ENCODE measurements around the gene PTPRN2.

The PTPRN2 gene

DNA sequence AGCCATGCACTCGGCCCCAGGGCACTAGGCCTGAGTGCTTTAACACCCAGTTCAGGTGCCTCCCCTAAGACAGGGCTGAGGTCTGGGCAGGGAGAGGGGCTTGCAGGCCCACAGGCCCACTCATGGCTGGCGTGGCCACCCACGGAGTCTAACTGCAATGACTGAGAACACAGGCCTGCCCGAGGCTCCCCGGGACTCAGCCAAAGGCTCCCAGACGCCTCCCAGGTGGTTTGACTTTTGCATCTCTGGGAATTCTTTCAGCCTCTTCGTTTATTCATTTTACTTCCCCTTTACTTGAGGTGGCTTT is 37.3 kb downstream of the PTPRN2 start:
- Mint-ChIP-seq H3K4me3 (no peak overlapping the region), H3K27me3 (no peaks in the 10 kb centered on the region), H3K27ac (ENCODE audit: low read depth) (no peak overlapping the region), H3K9me3 (no peaks in the 10 kb centered on the region), H3K4me1 (no peaks in the 10 kb centered on the region), H3K36me3 (ENCODE audit: insufficient read depth) (no peaks in the 10 kb centered on the region)
- DNase-seq (ENCODE audit: low spot score in 2 of 2): no peak
- no peak for ATAC-seq (replicated peaks; ENCODE audit: extremely low read depth, poor library complexity, severe bottlenecking)

DNA sequence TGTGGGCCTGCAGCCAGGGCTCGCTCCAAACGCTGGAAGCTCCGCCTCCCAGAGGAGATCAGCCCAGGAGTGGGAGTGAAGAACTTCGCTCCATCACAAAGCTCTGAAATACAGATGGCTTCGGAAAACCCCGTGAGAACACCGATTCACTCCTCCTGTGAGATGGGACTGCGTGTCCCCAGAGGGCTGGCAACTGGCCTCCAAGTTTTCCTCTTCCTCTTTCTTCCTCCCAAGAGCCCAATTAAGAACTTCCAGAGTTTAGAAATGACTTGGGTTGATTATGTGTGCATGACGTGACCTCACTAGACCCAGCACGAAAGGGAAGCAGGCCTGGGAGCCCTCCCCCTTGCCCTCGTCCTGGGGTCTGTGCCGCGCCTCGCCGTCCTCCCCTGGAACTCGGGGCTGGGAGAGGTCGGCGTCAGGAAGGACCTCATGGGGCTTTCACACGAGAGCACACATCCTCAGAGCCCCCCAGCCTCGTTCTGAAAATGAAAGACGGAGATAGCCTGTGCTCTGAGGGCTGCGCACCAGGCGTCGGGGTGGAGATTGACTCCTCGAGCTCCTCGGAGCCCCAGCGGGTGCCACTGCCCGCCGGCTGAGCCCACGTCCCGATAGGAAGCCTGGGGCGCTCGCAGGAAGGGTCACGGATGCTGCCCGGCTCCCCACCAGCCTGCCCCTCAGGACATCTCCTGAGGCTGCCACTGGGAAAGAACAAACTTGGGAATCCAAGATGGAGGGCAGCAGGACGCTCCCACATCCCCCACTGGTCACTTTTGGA is 37.8 kb downstream of the PTPRN2 start:
- Mint-ChIP-seq H3K9me3 (no peaks in the 10 kb centered on the region), H3K27me3 (no peaks in the 10 kb centered on the region)

DNA sequence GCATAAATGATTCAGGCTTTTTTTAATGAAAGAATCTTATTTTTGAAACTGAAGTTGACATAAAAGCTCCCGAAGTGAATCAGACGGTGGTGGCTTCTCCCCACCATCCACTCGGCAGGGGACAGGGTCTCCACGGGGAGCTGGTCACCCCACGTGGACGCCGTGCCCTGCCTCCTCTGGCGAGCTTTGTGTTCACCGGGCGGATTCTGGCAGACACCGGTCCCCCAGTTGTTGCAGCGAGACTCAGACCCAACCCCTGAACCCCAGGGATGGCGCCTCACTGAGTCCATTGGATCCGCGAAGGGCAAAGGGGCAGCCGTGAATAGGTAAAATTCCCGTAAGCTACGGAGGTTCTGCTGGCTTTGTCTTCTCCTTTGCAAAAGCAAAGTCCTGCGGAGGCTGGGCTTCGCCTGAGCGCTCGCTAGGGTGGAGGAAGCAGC is 38.4 kb downstream of the PTPRN2 start:
- ATAC-seq (replicated peaks; ENCODE audit: extremely low read depth, poor library complexity, severe bottlenecking) (no peak), DNase-seq (ENCODE audit: low spot score in 2 of 2) (no peak)
- Mint-ChIP-seq H3K9me3 (no peaks in the 10 kb centered on the region), H3K4me1 (no peaks in the 10 kb centered on the region), H3K4me3 (no peak overlapping the region), H3K27ac (ENCODE audit: low read depth) (no peak overlapping the region), H3K36me3 (ENCODE audit: insufficient read depth) (no peaks in the 10 kb centered on the region), H3K27me3 (no peaks in the 10 kb centered on the region)

More for the DNA sequence above, 37.8 kb downstream of the PTPRN2 start:
- H3K4me1 Mint-ChIP-seq: no peaks in the 10 kb centered on the region
- no peak for ATAC-seq (replicated peaks; ENCODE audit: extremely low read depth, poor library complexity, severe bottlenecking)
- no peaks in the 10 kb centered on the region for H3K36me3 Mint-ChIP-seq (ENCODE audit: insufficient read depth)
- H3K27ac Mint-ChIP-seq (ENCODE audit: low read depth): no peak overlapping the region
- no peak overlapping the region for H3K4me3 Mint-ChIP-seq
- no peak for DNase-seq (ENCODE audit: low spot score in 2 of 2)

DNA sequence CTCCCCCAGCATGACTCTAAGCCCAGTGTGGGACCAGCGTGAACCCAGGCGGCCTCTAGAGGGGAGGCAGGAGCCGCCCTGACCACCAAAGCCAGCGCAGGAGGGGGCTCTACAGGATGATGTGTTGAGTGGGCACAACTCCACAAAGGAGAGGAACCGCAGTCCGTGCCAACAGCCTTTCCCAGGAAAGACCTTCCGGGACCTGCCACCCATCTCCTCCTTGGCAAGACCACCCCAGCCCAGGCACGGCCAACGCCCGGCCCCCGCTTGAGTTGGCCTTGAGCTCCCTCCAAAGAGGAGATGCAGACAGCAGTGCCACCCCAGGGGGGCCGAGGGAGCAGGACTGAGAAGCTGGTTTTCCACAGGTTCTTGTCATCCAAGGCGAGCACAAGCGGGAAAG is 38.9 kb downstream of the PTPRN2 start:
- Mint-ChIP-seq H3K4me1 (no peaks in the 10 kb centered on the region), H3K27ac (ENCODE audit: low read depth) (no peak overlapping the region), H3K36me3 (ENCODE audit: insufficient read depth) (no peaks in the 10 kb centered on the region), H3K9me3 (no peaks in the 10 kb centered on the region), H3K27me3 (no peaks in the 10 kb centered on the region), H3K4me3 (no peak overlapping the region)
- no peak for DNase-seq (ENCODE audit: low spot score in 2 of 2)
- ATAC-seq (replicated peaks; ENCODE audit: extremely low read depth, poor library complexity, severe bottlenecking): no peak

DNA sequence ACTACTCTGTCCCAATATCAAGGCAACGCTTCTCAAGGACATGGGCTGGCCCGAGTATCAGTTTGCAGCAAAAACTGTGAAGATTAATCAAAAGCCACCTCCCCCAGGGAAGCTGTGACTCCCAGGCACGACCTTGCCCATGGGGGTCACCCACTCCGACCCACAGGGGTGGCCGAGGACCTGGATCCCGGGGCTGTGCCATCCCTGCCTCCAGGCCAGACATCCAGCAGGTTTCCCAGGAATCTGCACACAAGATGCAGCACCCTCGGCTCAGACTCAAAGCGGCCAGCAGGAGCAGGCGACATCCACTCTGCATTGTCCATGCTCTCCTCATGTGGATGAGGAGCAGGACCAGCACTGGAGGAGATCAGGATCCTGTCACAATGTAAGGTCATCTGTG is 39.8 kb downstream of the PTPRN2 start:
- DNase-seq (ENCODE audit: low spot score in 2 of 2) (no peak), ATAC-seq (replicated peaks; ENCODE audit: extremely low read depth, poor library complexity, severe bottlenecking) (no peak)
- Mint-ChIP-seq H3K4me3 (no peak overlapping the region), H3K27me3 (no peaks in the 10 kb centered on the region), H3K9me3 (no peaks in the 10 kb centered on the region), H3K27ac (ENCODE audit: low read depth) (no peak overlapping the region), H3K4me1 (no peaks in the 10 kb centered on the region), H3K36me3 (ENCODE audit: insufficient read depth) (no peaks in the 10 kb centered on the region)

DNA sequence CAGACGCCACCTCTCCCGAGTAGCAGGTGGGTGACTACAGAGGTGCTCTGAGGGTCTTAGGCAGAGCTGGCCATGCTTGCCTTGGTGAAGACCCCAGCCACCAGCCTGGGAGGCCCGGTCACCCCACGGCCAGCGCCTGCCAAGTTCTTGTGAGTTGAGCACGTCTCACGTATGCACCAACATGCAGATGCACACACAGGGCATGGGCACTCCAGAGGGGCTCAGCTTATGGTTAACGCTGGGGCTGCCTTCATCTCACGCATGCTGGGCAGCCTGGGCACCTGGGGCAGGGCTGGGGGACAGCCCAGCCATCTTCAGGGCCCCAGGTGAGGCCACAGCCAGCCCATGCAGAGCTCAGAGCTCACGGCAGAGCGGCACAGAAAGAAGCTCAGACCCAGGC is 41.0 kb downstream of the PTPRN2 start:
- ATAC-seq (replicated peaks; ENCODE audit: extremely low read depth, poor library complexity, severe bottlenecking): no peak
- no peaks in the 10 kb centered on the region for H3K9me3 Mint-ChIP-seq
- H3K4me3 Mint-ChIP-seq: no peak overlapping the region
- H3K4me1 Mint-ChIP-seq: no peaks in the 10 kb centered on the region
- no peak overlapping the region for H3K27ac Mint-ChIP-seq (ENCODE audit: low read depth)
- H3K27me3 Mint-ChIP-seq: no peaks in the 10 kb centered on the region
- no peaks in the 10 kb centered on the region for H3K36me3 Mint-ChIP-seq (ENCODE audit: insufficient read depth)
- no peak for DNase-seq (ENCODE audit: low spot score in 2 of 2)

DNA sequence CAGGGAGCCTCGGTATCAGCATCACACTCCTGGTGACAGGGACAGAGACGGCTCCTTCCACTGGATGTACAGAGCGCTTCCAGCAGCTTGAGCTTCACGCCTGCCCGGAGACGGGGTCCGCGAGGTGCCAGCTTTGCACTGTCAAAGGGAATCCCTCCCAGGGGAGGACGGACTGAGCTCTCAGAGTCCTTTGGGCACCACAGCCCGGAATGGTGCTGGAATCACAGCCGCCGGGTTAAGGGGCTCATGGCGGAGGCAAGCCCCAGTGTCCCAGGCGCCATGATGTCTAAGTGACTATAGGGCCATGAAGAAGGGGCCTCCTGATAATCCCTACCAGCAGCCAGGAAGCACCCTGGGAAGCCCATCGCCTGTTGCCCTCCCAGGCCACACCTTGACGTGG is 41.4 kb downstream of the PTPRN2 start:
- H3K27ac Mint-ChIP-seq (ENCODE audit: low read depth): no peak overlapping the region
- H3K9me3 Mint-ChIP-seq: no peaks in the 10 kb centered on the region
- no peak for DNase-seq (ENCODE audit: low spot score in 2 of 2)
- H3K36me3 Mint-ChIP-seq (ENCODE audit: insufficient read depth): no peaks in the 10 kb centered on the region
- no peaks in the 10 kb centered on the region for H3K27me3 Mint-ChIP-seq
- no peak for ATAC-seq (replicated peaks; ENCODE audit: extremely low read depth, poor library complexity, severe bottlenecking)
- no peaks in the 10 kb centered on the region for H3K4me1 Mint-ChIP-seq
- H3K4me3 Mint-ChIP-seq: no peak overlapping the region

DNA sequence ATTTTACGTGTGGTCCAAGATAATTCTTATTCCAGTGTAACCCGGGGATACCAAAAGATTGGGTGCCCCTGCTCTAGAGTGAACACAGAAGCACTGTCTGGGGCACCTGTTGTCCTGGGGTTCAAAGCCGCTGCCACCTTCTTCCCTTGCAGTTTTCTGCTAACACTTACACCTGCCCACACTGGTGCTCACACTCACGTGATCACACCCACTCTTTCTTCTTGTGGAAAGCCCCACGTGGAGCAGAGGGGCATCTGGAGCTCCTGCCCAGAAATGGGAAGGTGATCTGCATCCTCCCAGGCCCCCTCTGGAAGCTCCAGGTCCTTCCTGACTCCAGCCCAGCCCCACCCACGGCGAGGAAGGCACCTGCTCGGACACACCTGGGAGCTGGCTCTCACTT is 42.9 kb downstream of the PTPRN2 start:
- Mint-ChIP-seq H3K9me3 (no peaks in the 10 kb centered on the region), H3K27me3 (no peaks in the 10 kb centered on the region), H3K27ac (ENCODE audit: low read depth) (no peak overlapping the region), H3K36me3 (ENCODE audit: insufficient read depth) (no peaks in the 10 kb centered on the region), H3K4me3 (no peak overlapping the region), H3K4me1 (no peaks in the 10 kb centered on the region)
- ATAC-seq (replicated peaks; ENCODE audit: extremely low read depth, poor library complexity, severe bottlenecking) (no peak), DNase-seq (ENCODE audit: low spot score in 2 of 2) (no peak)

DNA sequence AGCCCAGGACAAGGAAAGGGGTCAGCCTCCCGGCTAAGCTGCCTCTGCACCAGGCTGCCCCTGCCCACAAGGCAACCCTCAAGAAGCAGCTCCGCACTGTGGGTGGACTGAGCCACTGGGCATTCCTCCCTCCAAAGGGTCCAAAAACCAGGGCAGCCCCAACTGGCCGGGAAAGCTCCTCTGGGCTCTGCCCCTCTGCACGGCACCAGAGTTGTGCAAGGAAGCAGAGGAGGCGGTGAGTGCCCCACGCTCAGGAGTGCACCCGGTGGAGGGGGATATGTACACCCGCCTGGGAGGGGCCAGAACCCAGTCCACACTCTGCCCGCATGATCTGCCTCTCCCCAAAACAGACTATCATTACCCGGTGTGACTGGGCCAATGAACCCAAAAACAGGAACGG is 43.8 kb downstream of the PTPRN2 start:
- Mint-ChIP-seq H3K27ac (ENCODE audit: low read depth) (no peak overlapping the region), H3K4me3 (no peak overlapping the region), H3K4me1 (no peaks in the 10 kb centered on the region), H3K9me3 (no peaks in the 10 kb centered on the region), H3K36me3 (ENCODE audit: insufficient read depth) (no peaks in the 10 kb centered on the region), H3K27me3 (no peaks in the 10 kb centered on the region)
- DNase-seq (ENCODE audit: low spot score in 2 of 2) (no peak), ATAC-seq (replicated peaks; ENCODE audit: extremely low read depth, poor library complexity, severe bottlenecking) (no peak)

DNA sequence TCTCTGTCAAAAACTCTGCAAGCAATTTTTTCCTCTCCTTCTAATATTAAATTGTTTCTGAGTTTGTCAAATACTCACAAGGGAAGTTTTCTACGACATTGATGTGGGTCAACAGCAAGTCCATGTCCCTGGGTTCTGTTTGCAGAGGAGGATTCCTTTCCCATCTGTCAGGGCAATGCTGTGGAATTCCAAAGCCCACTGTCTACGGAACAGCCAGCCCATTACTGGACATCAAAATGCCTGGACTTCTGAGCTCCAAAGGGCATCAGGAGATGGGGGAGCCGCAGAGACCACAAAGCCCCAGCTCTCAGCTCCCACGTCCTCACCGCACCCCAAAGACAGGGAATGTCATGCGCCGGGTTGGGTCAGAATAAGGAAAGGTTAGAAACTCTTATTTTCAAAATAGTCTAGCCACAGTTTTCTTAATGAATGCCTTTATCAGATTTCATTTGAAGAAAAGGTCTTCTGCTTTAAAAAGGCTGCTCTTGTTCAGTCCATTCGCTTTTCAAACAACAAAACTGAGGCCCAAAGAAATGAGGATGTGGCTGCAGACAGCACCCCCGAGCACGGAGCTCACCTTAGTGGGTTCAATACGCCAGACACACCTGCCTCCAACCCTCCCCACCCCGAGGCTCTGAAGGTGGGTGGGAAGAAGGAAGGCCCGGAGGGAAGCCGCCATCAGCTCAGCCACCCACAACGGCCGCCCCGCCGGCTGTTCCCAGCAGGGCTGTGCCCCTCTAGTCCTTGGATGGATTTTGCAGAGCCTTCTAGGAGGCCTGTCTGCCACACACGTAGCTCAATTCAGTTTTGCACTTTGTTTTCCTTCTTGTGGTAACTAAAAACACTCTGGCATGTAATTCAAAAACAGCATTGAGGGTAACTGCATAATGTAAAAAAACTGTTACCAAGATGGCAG is 44.7 kb downstream of the PTPRN2 start:
- no peak overlapping the region for H3K4me3 Mint-ChIP-seq
- ATAC-seq (replicated peaks; ENCODE audit: extremely low read depth, poor library complexity, severe bottlenecking) (no peak), DNase-seq (ENCODE audit: low spot score in 2 of 2) (no peak)
- H3K27me3 Mint-ChIP-seq: no peaks in the 10 kb centered on the region
- no peak overlapping the region for H3K27ac Mint-ChIP-seq (ENCODE audit: low read depth)
- H3K36me3 Mint-ChIP-seq (ENCODE audit: insufficient read depth): no peaks in the 10 kb centered on the region
- no peaks in the 10 kb centered on the region for H3K4me1 Mint-ChIP-seq
- no peaks in the 10 kb centered on the region for H3K9me3 Mint-ChIP-seq

DNA sequence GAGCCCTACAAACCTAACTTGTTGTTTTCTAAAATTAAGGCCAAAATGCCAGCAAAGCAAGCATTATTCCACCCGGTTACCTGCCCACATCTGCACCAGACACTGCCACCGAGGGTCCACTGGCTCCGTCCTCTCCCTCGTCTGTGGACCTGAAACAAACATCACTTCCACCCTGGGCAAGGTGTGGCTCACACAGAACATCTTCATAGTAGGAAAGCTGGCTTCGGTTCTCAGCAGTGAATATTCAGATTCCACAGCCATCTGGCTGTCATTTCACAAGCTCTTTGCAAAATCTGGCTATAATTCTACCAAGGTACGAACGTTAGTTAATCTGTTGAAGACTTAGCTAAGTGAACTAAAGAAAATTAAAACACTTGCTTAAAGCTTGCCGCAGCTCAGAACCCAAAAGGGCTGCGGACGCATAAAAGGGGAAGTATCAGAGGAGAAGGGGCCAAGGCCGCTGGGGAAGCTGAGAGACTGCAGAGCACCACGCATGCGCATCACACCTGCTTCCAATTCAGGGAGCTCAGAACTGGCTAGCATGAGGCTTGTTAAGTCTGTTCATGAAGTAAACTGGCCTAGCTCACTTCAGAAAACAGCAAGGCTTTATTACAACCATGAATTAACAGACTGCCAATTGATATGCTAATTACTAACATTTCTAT is 46.1 kb downstream of the PTPRN2 start:
- ATAC-seq (replicated peaks; ENCODE audit: extremely low read depth, poor library complexity, severe bottlenecking): no peak
- no peak overlapping the region for H3K27ac Mint-ChIP-seq (ENCODE audit: low read depth)
- no peak overlapping the region for H3K4me3 Mint-ChIP-seq
- no peaks in the 10 kb centered on the region for H3K27me3 Mint-ChIP-seq
- H3K9me3 Mint-ChIP-seq: no peaks in the 10 kb centered on the region
- no peaks in the 10 kb centered on the region for H3K4me1 Mint-ChIP-seq
- no peak for DNase-seq (ENCODE audit: low spot score in 2 of 2)
- no peaks in the 10 kb centered on the region for H3K36me3 Mint-ChIP-seq (ENCODE audit: insufficient read depth)

DNA sequence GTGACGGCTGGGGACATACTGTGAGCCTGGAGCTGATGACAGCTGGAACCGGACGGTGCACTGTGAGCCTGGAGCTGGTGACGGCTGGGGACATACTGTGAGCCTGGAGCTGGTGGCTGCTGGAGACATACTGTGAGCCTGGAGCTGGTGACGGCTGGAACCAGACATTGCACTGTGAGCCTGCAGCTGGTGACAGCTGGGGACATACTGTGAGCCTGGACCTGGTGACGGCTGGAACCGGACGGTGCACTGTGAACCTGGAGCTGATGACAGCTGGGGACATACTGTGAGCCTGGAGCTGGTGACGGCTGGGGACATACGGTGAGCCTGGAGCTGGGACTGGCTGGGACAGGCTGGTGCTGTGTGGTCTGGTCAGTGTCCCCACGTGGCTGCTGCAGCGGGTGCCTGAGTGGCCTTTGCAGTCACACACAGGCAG is 47.9 kb downstream of the PTPRN2 start:
- Mint-ChIP-seq H3K27me3 (no peaks in the 10 kb centered on the region), H3K27ac (ENCODE audit: low read depth) (no peak overlapping the region), H3K4me1 (no peaks in the 10 kb centered on the region), H3K9me3 (peaks cover 4% of the 10 kb centered on the region), H3K4me3 (no peak overlapping the region), H3K36me3 (ENCODE audit: insufficient read depth) (no peaks in the 10 kb centered on the region)
- DNase-seq (ENCODE audit: low spot score in 2 of 2) (no peak), ATAC-seq (replicated peaks; ENCODE audit: extremely low read depth, poor library complexity, severe bottlenecking) (no peak)

Measured in central memory CD8-positive, alpha-beta T cell (primary cell).